Brain pericyte (primary cell): ENCODE results near the gene PPARA.
"Not testable (repeated sequence)": the region's sequence is repeated elsewhere in the genome, so short reads cannot be mapped to it uniquely, and the experiment has no call there.

ENCODE experiments used
- DNase-seq: peaks from one replicate; pipeline ENCODE4 v3.0.0-alpha.2; 2012; ENCODE audit warnings: low read depth, low spot score

Gene PPARA

DNA sequence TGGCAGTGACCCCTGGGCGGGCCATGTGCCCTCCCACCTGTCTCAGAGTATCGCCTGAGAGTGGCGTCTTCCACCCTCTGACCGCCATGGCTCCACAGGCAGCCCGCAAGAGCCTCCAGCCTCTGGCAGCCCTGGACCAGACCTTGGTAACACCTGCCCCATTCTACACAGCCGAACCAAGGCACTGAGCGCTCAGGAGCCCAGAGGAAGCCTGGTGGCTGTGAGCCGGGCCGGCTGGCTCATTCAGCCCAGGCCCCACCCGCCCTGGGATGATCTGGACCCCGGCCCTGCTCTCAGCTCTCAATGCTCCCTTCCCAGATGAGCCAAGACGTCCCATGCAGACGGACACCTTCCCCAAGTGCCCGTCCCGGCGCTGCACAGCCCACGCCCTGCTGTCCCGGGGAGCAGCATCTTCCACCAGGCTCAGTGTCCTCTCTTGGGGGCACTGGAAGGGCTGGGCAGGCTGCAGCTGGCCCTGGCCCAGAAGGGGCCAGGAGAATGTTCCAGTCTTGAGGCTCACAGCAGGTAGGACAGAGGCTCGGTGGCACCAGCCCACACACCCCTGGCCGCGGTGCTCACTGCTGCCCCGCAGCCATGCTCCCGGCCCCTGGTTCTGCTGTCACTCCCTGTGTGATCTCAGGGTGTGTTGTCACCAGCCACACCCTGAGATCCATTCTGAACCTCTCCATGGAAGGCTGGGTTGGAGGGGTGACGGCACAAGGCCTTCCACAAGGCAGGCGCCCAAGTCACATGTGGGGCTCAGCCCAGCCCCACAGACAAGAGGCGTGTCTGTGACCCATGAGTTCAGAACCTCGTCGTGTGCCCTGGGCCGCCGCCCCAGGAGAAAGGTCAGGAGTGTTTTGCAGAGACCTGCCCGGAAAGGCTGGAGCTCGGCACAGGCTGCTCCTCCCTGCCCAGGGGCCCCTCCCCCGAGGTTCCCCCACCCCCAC is 24.2 kb upstream of the PPARA start:
- no peak for DNase-seq

DNA sequence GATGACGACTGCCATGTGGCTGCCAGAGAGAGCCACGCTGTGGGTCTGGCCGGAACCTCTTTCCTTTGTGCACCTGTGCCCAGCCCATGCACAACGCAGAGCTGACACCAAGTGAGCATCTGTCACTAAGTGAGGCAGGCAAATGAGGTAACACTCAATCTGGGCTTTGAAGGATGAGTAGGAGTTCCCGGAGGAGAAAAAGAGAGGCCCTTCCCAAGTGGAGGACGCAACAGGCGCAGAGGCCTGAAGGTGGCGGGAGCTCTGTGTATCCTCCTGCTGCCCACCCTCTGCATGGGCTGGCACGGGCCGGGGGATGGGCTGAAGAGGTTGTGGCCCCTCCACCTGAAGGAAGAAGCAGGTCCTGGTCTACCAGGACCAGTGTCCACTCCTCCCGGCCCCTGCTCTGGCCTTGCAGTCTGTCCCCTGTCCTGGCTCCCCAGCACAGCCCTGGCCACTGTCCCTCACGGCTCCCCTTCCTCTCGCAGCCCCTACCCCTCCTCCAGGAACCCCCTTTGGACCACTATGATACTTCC is 23.4 kb upstream of the PPARA start:
- DNase-seq = no peak

DNA sequence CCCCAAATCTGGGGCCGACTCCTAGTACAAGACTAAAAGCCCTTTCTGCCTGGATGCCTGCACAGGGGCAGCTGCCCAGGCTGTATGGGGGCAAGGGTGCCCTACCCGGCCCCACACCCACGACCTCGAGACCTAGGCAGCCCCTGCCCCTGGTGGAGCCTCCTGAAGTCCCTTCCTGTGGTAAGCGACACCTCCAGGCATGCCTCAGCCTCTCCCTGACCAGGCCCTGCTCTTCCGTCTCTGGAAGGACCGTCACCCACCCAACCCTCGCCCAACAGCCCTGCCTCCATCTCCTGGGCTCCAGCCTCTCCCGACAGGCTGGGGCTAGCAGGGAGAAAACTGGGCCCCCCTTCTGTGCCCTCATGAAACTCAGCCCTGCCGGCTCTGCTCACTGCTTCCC is 22.8 kb upstream of the PPARA start:
- DNase-seq = no peak

- DNase-seq = no peak
Observed at GRCh38 chr22:46128606-46129005, 21.7 kb upstream of the PPARA start.

DNA sequence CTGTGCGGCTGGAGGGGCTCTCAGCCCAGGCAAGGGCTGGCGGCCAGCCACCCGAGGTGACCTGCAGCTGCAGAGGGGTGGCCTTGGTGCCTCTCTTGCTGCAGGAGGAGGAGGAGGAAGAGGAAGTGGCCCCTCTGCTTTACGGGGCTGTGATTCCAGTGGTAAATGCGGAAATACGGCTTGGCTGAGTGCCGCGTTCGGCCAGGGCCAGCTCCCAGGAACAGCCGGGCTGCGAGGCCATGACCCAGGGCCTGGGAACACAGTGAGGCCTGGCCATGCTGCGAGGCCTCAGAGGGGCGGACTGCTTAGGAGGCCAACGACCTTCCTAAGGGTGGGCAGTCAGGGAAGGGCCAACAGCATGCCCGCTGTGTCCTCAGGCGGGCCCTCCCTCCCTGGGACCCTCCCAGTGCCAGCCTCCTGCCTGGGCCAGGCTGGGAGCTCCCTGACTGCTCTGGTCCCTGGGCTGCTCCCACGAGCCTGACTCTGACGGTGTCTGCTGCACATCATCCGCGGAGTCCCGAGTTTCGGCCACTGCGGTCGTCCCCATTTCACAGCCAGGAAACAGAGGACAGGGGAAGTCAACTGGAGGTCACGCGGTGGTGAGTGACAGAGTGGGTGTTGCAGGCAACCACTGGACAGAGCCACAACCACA is 20.8 kb upstream of the PPARA start:
- DNase-seq = no peak

GRCh38 chr22:46131151-46131587 is 19.2 kb upstream of the PPARA start:
- no peak for DNase-seq

- DNase-seq = not testable (repeated sequence)
Observed at GRCh38 chr22:46132193-46132829, 18.0 kb upstream of the PPARA start.

DNA sequence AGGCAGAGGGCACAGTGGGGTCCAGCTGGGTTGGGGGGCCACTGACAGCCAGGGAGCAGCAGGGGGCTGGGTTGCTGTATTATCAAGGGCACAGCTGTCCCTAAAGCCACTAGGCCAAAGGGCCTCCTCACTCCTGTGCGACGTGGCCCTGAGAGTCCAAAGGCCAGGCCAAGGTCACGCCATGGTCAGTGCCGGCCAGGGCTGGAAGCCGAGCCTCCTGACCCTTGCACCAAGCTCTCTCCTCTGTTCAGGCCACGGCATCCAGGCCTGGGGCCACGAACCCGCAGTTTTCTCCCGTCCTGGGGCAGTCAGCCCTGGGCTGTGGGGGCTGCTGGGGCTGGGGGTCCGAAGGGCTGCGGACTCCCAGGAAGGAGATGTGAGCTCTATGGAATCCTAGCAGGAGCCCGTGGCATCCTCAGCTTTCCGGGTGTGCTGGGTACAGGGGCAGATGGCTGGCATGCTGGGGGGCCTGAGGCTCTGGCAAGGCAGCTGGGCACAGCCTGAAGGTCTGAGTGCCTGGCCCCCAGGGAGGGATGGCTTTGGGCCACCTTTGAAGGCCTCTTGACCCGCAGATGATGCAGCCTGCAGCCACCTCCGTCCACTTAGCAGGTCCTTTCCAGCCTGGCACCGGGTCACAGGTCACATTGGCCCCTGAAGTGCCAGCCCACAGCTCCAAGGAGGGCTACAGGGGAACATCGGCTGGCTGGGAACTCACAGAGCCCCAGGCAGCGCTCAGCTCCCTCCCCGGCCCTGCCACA is 17.3 kb upstream of the PPARA start:
- DNase-seq = no peak

- DNase-seq = no peak
Observed at GRCh38 chr22:46133588-46133855, 16.8 kb upstream of the PPARA start.

DNA sequence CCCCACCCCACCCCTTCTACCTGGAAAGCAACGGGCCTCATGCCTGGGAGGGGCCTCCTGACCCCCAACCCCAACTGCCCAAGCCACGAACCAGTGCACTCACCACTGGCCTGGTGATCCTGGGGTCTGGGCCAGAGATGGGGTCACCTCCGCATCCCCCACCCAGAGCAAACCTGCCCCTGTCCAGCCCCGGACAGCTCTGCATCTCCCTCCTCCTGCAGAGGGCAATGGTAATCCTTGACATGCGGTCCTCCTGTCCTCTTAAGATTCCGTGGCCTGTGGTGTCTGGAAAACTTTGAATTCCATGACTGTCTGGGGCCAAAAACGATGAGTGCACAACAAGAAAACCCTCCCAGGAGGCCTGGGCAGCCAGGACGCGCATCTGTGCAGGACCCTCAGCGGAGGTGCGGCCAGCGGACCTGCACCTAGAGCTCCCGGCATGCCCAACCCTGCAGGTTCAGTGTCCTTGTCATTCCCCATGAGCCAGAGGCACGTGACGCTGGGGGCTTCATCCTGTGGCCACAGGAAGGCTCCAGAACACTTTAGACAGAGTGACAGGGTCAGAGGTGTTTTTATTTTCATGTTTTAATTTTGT is 16.1 kb upstream of the PPARA start:
- DNase-seq = no peak

DNA sequence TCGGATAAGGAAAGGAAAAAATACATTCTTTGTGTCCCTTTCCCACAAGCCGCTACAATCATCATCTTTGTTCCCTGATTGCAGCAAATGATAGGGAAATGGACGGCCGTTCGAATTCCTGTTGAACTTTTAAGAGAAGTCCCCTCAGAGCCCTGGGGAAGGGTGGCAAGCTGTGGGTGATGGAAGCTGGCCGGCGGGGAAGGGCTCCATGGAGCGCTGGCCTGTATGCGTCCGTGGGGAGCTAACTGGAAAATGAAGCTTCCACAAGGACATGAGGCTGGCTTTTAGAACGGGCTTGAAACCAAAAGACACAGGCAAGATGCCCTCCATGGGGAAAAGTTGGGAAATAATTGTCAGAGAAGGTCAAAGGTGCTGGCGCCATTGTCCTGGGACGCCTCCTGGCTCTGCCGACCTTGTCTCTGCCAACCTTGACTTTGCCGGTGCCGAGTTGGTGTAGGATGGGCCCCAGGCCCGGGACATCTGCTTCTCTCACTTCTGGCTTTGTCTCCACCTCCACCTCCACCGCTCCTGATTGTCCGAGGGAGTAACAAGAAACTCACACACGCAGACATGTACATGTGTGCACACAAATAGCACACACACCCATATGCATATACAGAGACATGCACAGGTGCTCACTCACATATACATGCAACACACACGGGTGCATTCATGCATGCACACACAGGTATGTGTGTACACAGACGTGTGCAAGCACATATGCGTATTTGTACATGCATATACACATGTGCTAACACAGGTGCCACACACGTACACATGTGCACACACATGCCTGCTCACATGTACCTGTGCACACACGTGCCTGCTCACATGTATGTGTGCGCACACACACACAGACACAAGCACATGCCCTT is 14.5 kb upstream of the PPARA start:
- DNase-seq = no peak

DNA sequence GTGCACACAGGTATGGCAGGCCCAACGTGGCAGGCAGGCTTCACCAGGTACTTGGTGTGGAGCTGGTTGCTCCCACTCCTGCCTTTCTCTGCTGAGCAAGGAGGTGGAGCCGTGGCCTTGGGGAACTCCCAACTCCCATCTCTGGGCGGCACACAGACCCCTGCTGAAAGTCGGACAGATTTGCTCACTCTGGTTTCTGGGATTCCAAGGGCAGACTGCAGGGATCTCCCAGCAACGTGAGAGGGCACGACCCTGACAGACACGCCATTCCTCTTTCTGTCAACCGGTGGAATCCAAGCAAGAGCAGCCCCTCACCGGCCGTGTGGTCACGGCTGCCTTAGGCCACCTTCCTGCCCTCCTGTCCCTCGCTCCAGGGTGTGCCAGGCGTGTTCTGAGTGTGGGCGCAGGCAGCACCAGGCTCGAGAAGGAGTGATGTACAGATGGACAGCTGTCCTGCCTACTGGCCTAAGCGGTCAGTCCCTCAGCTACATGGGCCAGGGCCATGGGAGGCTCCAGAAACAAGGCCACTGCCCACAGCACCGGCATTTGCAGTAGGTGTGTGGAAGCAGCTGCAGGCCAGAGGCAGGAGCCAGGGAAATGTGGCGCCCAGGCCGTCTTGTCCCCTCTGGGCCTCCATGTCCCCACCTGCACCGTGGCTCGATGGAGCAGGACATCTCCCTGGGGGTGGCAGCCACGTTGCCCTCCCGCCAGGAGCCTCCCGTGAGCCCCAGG is 13.7 kb upstream of the PPARA start:
- no peak for DNase-seq

DNA sequence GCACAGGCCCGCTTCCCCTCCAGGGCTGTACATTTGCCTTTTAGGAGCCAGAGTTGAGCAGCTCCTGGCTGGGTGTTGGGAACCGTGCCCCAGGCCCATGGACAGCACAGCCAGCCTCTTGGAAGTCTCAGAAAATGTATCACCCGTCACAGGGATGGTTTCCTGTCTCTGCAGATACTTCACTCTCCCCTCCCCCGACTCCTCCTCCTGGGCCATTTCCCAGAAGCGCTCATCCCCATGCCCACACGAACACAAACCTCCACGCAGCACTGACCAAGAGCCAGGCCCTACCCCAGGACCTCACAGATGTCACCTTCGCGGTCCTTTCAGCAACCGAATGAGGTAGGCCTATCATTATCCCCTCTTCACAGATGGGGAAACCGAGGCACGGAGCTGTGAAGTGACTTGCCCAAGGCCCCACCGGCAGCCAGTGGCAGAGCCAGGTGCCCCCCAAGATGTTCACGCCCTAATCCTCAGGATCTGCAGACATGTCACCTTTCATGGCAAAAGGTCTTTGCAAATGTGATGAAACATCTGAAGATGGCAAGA is 13.0 kb upstream of the PPARA start:
- DNase-seq = no peak

- DNase-seq = no peak
Observed at GRCh38 chr22:46138058-46138797, 12.1 kb upstream of the PPARA start.

DNA sequence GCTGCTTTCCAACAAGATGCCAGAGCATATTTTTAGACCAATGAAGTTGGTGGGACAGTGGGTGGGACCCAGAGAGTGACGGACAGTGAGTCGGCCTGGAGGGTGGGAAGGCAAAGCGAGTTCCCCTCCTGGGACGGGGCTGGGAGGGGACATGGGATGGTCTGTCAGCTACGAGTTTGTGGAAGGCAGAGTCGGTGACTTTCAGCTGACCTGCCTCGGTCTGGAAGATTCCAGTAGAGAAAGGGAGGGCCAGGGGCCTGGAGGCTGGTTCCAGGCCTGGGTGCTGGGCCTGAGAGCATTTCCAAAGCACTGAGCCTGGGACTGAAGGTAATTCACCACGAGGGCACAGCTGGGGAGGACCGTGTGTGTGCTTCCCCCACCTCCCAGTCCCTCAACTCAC is 10.9 kb upstream of the PPARA start:
- not testable (repeated sequence) for DNase-seq

- DNase-seq = no peak
Observed at GRCh38 chr22:46139895-46140350, 10.4 kb upstream of the PPARA start.

DNA sequence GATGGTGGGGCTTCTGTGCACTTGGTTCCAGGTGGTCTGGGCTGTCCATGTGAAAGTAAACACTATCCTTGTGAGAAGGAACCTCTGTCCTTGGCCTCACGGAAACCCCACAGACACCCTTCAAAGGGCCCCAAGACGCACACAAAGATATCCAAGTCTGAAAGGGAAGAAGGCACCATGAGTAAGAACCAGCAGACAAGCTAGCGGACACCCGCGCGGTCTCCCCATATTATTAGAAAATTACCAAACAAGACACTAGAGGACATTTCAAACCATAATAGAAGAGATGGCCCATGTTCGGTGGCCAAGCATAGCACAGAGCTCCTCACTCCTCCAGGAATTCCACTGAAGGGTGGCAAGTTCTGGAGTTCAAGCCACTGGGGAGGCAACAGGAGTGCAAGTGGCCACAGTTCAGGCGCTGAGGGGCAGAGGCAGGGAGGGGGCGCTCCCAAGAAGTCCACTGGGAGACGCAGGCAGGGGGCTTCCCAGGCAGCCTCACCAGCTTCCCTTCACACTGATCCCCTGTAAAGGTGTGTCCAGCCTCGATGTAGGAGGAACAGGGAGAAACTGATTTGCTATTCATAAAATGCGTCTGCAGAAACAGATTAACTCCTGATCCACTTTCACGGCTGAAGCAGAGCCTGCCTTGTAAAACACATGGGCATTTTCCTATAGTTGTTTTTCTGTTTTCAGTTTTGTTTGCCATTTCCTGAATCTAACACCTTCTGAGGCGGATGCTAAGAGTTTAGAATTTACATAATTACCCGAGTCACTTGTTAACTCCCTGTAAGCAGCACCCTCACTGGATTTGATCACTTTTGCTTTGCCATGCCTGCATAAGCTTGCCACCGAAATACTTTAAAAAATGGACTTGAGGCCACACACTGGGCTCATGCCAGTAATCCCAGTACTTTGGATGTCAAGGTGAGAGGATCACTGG is 9.1 kb upstream of the PPARA start:
- no peak for DNase-seq
